HepG2 (cell line): ENCODE measurements around the gene MTMR1. TPM values are rescaled to one million over a fixed set of nuclear protein-coding genes. Genes with fewer than 3 reads are reported as not detected.

Experiments used
- ATAC-seq: fragments of 200-7000 bp; cut with Tn5 transposase; 3 replicates; pipeline ENCODE4 v1.9.1; 2020; ENCODE audit warnings: mild to moderate bottlenecking, moderate library complexity
- BruUV-seq: library from RNA; stranded (reverse); fragments of 400-500 nt; replicated peaks from 2 replicates; lab custom pipeline; 2021; lab: Mats Ljungman, UMichigan
- CTCF ChIA-PET: fragments of 300-600 bp; formaldehyde crosslinking; extraction: SDS; loops from one replicate; lab custom pipeline; 2021; ENCODE audit warnings: low total read pairs, inconsistent platforms, low intra/inter-chr PET ratio; lab: Yijun Ruan, JAX
- POLR2A ChIA-PET: fragments of 350-600 bp; sonication (Branson Sonifier 250); formaldehyde crosslinking; loops from one replicate; lab custom pipeline; 2020; ENCODE audit warnings: antibody characterized with exemption, inconsistent platforms; lab: Yijun Ruan, JAX
- DNase-seq: peaks from one replicate; pipeline ENCODE4 v3.0.0-alpha.2; 2015; ENCODE audit warnings: low spot score
- FAIRE-seq: peaks from 3 replicates; lab custom pipeline; 2011; peaks lifted over from hg19 to GRCh38; lab: Jason Lieb, UNC
- H2AFZ ChIP-seq: one replicate; pipeline ENCODE4 v1.6.1; 2011; ENCODE audit warnings: low read length, inconsistent platforms
- H3K27ac ChIP-seq: fragments of 300-600 bp; 3 replicates; pipeline ENCODE4 v1.8.0; 2011; ENCODE audit warnings: mixed run types, mild to moderate bottlenecking, mixed read lengths, low read length, inconsistent platforms; ENCODE audit not compliant: insufficient read depth; ENCODE audit errors: extremely low read length
- H3K27me3 ChIP-seq, 2 experiments: fragments of 200-600 bp in 1 of 2; 2 replicates in 1 of 2; 3 replicates in 1 of 2; pipeline versions ENCODE4 v1.6.0 to v1.8.0; 2011; ENCODE audit warnings: low read length in 2 of 2, mild to moderate bottlenecking in 2 of 2, moderate library complexity in 2 of 2, inconsistent platforms in 1 of 2; ENCODE audit not compliant: insufficient read depth in 2 of 2, control insufficient read depth in 1 of 2
- H3K36me3 ChIP-seq, 2 experiments: fragments of 200-600 bp in 1 of 2; replicated peaks in 1 of 2; 2 replicates in 1 of 2; 3 replicates in 1 of 2; pipeline versions ENCODE4 v1.5.1 to v1.8.0; 2011; ENCODE audit warnings: low read length in 2 of 2, inconsistent platforms in 1 of 2; ENCODE audit not compliant: insufficient read depth in 2 of 2, control insufficient read depth in 1 of 2
- H3K4me1 ChIP-seq: 2 replicates; pipeline ENCODE4 v1.5.1; 2012; ENCODE audit warnings: low read length, inconsistent platforms; ENCODE audit not compliant: insufficient read depth
- H3K4me2 ChIP-seq: 2 replicates; pipeline ENCODE4 v1.6.0; 2011; ENCODE audit warnings: low read depth, low read length, inconsistent platforms
- H3K4me3 ChIP-seq, 3 experiments: fragments of 200-600 bp in 1 of 3; sonication (generic), shearing (Covaris generic) in 1 of 3; replicated peaks in 1 of 3; 2 replicates each; pipeline ENCODE4 v1.5.1; 2011 to 2016; ENCODE audit warnings: low read length in 3 of 3, inconsistent platforms in 2 of 3, low read depth in 2 of 3, mild to moderate bottlenecking in 2 of 3, control low read depth in 1 of 3, mixed read lengths in 1 of 3; ENCODE audit not compliant: insufficient read depth in 1 of 3
- H3K79me2 ChIP-seq: one replicate; pipeline ENCODE4 v1.6.1; 2011; ENCODE audit warnings: low read length, inconsistent platforms; ENCODE audit not compliant: insufficient read depth
- H3K9ac ChIP-seq: 2 replicates; pipeline ENCODE4 v1.6.0; 2011; ENCODE audit warnings: mild to moderate bottlenecking, low read depth, low read length, inconsistent platforms; ENCODE audit not compliant: insufficient read depth
- H3K9me3 ChIP-seq: 2 replicates; pipeline ENCODE4 v1.5.1; 2012; ENCODE audit warnings: mild to moderate bottlenecking, low read length
- H4K20me1 ChIP-seq: 2 replicates; pipeline ENCODE4 v1.6.0; 2011; ENCODE audit warnings: inconsistent platforms, mild to moderate bottlenecking, low read length, moderate library complexity; ENCODE audit not compliant: insufficient read depth
- ARNT ChIP-seq: fragments of 450-650 bp; IDR thresholded peaks from 2 replicates; pipeline ENCODE4 v1.6.1; 2017
- ATF7 ChIP-seq, 2 experiments: fragments of 450-650 bp in 1 of 2; sonication (generic) in 1 of 2; formaldehyde crosslinking in 1 of 2; IDR thresholded peaks; 2 replicates each; pipeline versions ENCODE4 v1.4.0 to v1.6.1; 2016 to 2020; ENCODE audit warnings: antibody characterized with exemption in 1 of 2, mild to moderate bottlenecking in 1 of 2, missing genetic modification reagents in 1 of 2
- BORCS8-MEF2B ChIP-seq: sonication (generic); formaldehyde crosslinking; IDR thresholded peaks from 2 replicates; pipeline ENCODE4 v1.8.0; 2022; ENCODE audit warnings: mild to moderate bottlenecking, missing genetic modification reagents
- ELF4 ChIP-seq: sonication (generic); formaldehyde crosslinking; IDR thresholded peaks from 2 replicates; pipeline ENCODE4 v1.5.0; 2020; ENCODE audit warnings: missing genetic modification reagents, mild to moderate bottlenecking, moderate library complexity, borderline replicate concordance
- HNF4A ChIP-seq: sonication (generic); formaldehyde crosslinking; IDR thresholded peaks from 2 replicates; pipeline ENCODE4 v1.4.0; 2020; ENCODE audit warnings: missing genetic modification reagents
- HOXA3 ChIP-seq: sonication (generic); formaldehyde crosslinking; IDR thresholded peaks from 2 replicates; pipeline ENCODE4 v1.5.0; 2020; ENCODE audit warnings: missing genetic modification reagents
- JUN ChIP-seq: sonication (generic); formaldehyde crosslinking; IDR thresholded peaks from 2 replicates; pipeline ENCODE4 v1.4.0; 2020; ENCODE audit warnings: mild to moderate bottlenecking, missing genetic modification reagents
- KDM1A ChIP-seq: IDR thresholded peaks from 2 replicates; pipeline ENCODE4 v1.6.1; 2016; ENCODE audit warnings: missing compliant biosample characterization
- NPAS2 ChIP-seq: sonication (generic); formaldehyde crosslinking; IDR thresholded peaks from 2 replicates; pipeline ENCODE4 v1.8.0; 2022; ENCODE audit warnings: mild to moderate bottlenecking, missing genetic modification reagents, borderline replicate concordance
- PPARG ChIP-seq: conservative IDR thresholded peaks from 2 replicates; pipeline ENCODE4 v1.6.1; 2016; ENCODE audit warnings: missing biosample characterization, missing genetic modification reagents
- SRSF4 ChIP-seq: fragments of 200-400 bp; formaldehyde crosslinking; IDR thresholded peaks from one replicate; pipeline ENCODE4 v1.6.1; 2018; ENCODE audit warnings: mild to moderate bottlenecking, low read depth, low read length, moderate library complexity; ENCODE audit not compliant: poor library complexity, severe bottlenecking
- ZNF12 ChIP-seq: sonication (generic); formaldehyde crosslinking; IDR thresholded peaks from 2 replicates; pipeline ENCODE4 v1.5.0; 2020; ENCODE audit warnings: missing genetic modification reagents
- ZNF225 ChIP-seq: sonication (generic); formaldehyde crosslinking; IDR thresholded peaks from 2 replicates; pipeline ENCODE4 v1.4.0; 2020; ENCODE audit warnings: mild to moderate bottlenecking, missing genetic modification reagents
- ZNF337 ChIP-seq: sonication (generic); formaldehyde crosslinking; IDR thresholded peaks from 2 replicates; pipeline ENCODE4 v1.5.1; 2020; ENCODE audit warnings: missing genetic modification reagents, low read depth, mild to moderate bottlenecking, borderline replicate concordance
- ZNF563 ChIP-seq: sonication (generic); formaldehyde crosslinking; IDR thresholded peaks from 2 replicates; pipeline ENCODE4 v1.8.0; 2022; ENCODE audit warnings: mild to moderate bottlenecking, moderate library complexity, missing genetic modification reagents
- ZNF629 ChIP-seq: sonication (generic); formaldehyde crosslinking; conservative IDR thresholded peaks from 2 replicates; pipeline ENCODE4 v1.5.0; 2020; ENCODE audit warnings: missing genetic modification reagents
- ZNF850 ChIP-seq: sonication (generic); formaldehyde crosslinking; conservative IDR thresholded peaks from 2 replicates; pipeline ENCODE4 v1.9.0; 2021; ENCODE audit warnings: mild to moderate bottlenecking, missing genetic modification reagents
- ZNF879 ChIP-seq: sonication (generic); formaldehyde crosslinking; IDR thresholded peaks from 2 replicates; pipeline ENCODE4 v1.8.1; 2023; ENCODE audit warnings: missing genetic modification reagents
- WGBS: methylation state at CpG from one replicate; pipeline ENCODE4 v1.1.6; 2017; ENCODE audit warnings: low lambda C conversion rate; 5-methylcytosine and 5-hydroxymethylcytosine counted together
- in situ Hi-C: cut with HindIII; loops from 2 replicates; pipeline ENCODE4 v1.10.0; 2017; ENCODE audit warnings: low pct_unique_long_range_greater_than_20kb; ENCODE audit not compliant: extremely low pct_ligation_motif_present
- intact Hi-C: fragments of 100-400 bp; cut with micrococcal nuclease; formaldehyde crosslinking; loops from one replicate; pipeline ENCODE4 v1.10.0; 2022; ENCODE audit not compliant: unreplicated experiment
- polyA plus RNA-seq, 8 experiments: library from polyadenylated mRNA; depleted of rRNA in 3 of 8; stranded (reverse) in 7 of 8; unstranded in 1 of 8; fragments of >200 nt; fragmentation: Illumina TruSeq in 4 of 8; extraction: Trizol in 4 of 8; gene quantifications; 2 replicates each; pipeline versions ENCODE4 v1.2.1 to v1.2.3, GENCODE V29; 2011 to 2016; ENCODE audit warnings: low read depth in 4 of 8, missing spikeins in 1 of 8, mixed read lengths in 1 of 8; ENCODE audit not compliant: insufficient read depth in 1 of 8
- total RNA-seq, 5 experiments: library from RNA; depleted of rRNA; stranded (reverse); fragments of >200 nt; fragmentation: Illumina TruSeq; extraction: Trizol; gene quantifications; 2 replicates each; pipeline ENCODE4 v1.2.3, GENCODE V29; 2016; ENCODE audit warnings: low read depth in 1 of 5
- TF ChIP-seq, protein P1 (sequence below): IDR thresholded peaks from 2 replicates; pipeline ENCODE4 v1.6.1; 2016; ENCODE audit warnings: low read depth
- TF ChIP-seq, protein P2 (sequence below): sonication (generic); formaldehyde crosslinking; IDR thresholded peaks from 2 replicates; pipeline ENCODE4 v1.5.0; 2020; ENCODE audit warnings: mild to moderate bottlenecking, missing genetic modification reagents

Gene MTMR1
- total and polyA plus RNA-seq, 2 of the 13 experiments (the other 11 are each of a cell fraction or from before 2014, with no cell fraction given), result 8.9 to 11.1 TPM

DNA sequence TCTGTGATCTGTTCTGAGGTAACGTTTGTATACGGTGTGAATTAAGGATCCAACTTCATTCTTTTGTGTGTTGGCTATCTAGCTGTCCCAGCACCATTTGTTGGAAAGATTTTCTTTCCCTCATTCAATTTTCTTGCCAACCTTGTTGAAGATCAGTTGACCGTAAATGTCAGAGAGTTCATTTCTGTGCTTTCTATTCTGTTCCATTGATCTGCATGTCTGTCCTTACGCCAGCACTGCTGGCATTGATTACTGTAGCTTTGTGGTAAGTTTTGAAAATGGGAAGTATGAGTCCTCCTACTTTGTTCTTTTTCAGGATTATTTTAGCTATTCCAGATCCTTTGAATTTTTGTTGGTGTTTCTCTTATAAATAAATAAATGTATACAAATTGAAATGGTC, 60.8 kb downstream of the MTMR1 start:
- Histone ChIP-seq H3K4me3 (no peak overlapping the region), H3K4me1 (no peaks in the 10 kb centered on the region), H3K27me3 (no peaks in the 10 kb centered on the region), H3K4me2 (no peak overlapping the region), H3K27ac (no peak overlapping the region), H3K36me3 (no peaks in the 10 kb centered on the region; a peak in 2 of 5 replicates), H3K9ac (no peak overlapping the region), H4K20me1 (no peaks in the 10 kb centered on the region), H2AFZ (no peak overlapping the region), H3K9me3 (no peaks in the 10 kb centered on the region), H3K79me2 (no peaks in the 10 kb centered on the region)
- no TSS peak for BruUV-seq
- intact Hi-C loops (no loop called here), in situ Hi-C loops (no loop called here)
- TF ChIP-seq, protein P1, sequence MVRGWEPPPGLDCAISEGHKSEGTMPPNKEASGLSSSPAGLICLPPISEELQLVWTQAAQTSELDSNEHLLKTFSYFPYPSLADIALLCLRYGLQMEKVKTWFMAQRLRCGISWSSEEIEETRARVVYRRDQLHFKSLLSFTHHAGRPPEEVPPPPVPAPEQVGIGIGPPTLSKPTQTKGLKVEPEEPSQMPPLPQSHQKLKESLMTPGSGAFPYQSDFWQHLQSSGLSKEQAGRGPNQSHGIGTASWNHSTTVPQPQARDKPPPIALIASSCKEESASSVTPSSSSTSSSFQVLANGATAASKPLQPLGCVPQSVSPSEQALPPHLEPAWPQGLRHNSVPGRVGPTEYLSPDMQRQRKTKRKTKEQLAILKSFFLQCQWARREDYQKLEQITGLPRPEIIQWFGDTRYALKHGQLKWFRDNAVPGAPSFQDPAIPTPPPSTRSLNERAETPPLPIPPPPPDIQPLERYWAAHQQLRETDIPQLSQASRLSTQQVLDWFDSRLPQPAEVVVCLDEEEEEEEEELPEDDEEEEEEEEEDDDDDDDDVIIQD (CRISPR knock-in tag), result no peak
- TF ChIP-seq NPAS2 (CRISPR knock-in tag) (no peak), ZNF850 (CRISPR knock-in tag) (no peak), KDM1A (no peak), ZNF12 (CRISPR knock-in tag) (no peak), SRSF4 (no peak), PPARG (CRISPR knock-in tag) (no peak), ZNF879 (CRISPR knock-in tag) (no peak), HNF4A (no peak)
- ATAC-seq (no peak), FAIRE-seq (peak; percentile 30), DNase-seq (no peak)
- CTCF ChIA-PET, result no interaction called here
- WGBS, result 100% methylated on average over 4 of the region's 4 CpGs
- POLR2A ChIA-PET, result no interaction called here

DNA sequence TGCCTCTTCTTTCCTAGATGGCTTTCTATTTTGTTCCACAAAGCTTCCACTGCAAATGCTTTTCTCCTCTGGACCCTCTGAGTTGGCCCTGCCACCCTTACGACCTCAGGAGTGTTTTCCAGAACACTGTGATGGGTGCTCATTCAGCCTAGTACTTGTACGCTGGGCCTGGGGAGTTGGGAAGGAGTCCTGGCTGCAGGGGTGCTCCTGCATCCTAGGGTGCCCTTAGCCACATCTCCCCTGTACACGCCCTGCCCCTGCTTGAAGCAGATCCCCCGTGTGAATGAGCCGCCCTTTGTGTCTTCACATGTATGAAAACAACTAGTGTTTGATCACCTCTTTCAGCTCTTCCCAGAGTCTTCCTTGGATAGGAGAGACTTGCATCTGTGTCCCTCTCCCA, 64.2 kb downstream of the MTMR1 start:
- Histone ChIP-seq H3K79me2 (no peaks in the 10 kb centered on the region), H2AFZ (no peak overlapping the region), H3K4me3 (no peak overlapping the region), H3K9ac (no peak overlapping the region), H3K27me3 (no peaks in the 10 kb centered on the region), H3K36me3 (no peaks in the 10 kb centered on the region; a peak in 2 of 5 replicates), H3K9me3 (no peaks in the 10 kb centered on the region), H3K4me2 (no peak overlapping the region), H3K4me1 (no peaks in the 10 kb centered on the region), H3K27ac (no peak overlapping the region), H4K20me1 (no peaks in the 10 kb centered on the region)
- DNase-seq (no peak), FAIRE-seq (no peak), ATAC-seq (no peak)
- in situ Hi-C loops, result no loop called here
- intact Hi-C loops, result no loop called here
- ChIA-PET POLR2A (no interaction called here), CTCF (no interaction called here)
- WGBS, result 100% methylated on average over 1 of the region's 5 CpGs
- BruUV-seq, result no TSS peak
- no peak for TF ChIP-seq ARNT
- TF ChIP-seq ELF4 (CRISPR knock-in tag), result no peak
- no peak for TF ChIP-seq BORCS8-MEF2B (CRISPR knock-in tag)
- TF ChIP-seq, protein P2, sequence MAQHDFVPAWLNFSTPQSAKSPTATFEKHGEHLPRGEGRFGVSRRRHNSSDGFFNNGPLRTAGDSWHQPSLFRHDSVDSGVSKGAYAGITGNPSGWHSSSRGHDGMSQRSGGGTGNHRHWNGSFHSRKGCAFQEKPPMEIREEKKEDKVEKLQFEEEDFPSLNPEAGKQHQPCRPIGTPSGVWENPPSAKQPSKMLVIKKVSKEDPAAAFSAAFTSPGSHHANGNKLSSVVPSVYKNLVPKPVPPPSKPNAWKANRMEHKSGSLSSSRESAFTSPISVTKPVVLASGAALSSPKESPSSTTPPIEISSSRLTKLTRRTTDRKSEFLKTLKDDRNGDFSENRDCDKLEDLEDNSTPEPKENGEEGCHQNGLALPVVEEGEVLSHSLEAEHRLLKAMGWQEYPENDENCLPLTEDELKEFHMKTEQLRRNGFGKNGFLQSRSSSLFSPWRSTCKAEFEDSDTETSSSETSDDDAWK (CRISPR knock-in tag), result no peak
- TF ChIP-seq HOXA3 (CRISPR knock-in tag), result no peak
- no peak for TF ChIP-seq ZNF337 (CRISPR knock-in tag)
- no peak for TF ChIP-seq ZNF629
- no peak for TF ChIP-seq ZNF850 (CRISPR knock-in tag)
- TF ChIP-seq ZNF563 (CRISPR knock-in tag), result no peak
- TF ChIP-seq ATF7 (IDR thresholded peaks at IDR 0.05), result no peak
- no peak for TF ChIP-seq ATF7 (CRISPR knock-in tag; IDR thresholded peaks at IDR 0.05)
- no peak for TF ChIP-seq ZNF225 (CRISPR knock-in tag)
- TF ChIP-seq JUN (CRISPR knock-in tag), result no peak
